HG03571 (cell line): ENCODE measurements around the gene VSIG10L.

Experiments
- ATAC-seq: cut with Tn5 transposase; IDR thresholded peaks from one replicate; pipeline ENCODE4 v1.9.1; 2021; ENCODE audit not compliant: unreplicated experiment

Gene VSIG10L

GRCh38 chr19:51341976-51342580 is at the start of gene VSIG10L:
Gene VSIG10L, minus strand, starts transcription at chr19:51342139. Its CDS starts 15 bp downstream, at chr19:51342124.
- ATAC-seq: no peak

DNA sequence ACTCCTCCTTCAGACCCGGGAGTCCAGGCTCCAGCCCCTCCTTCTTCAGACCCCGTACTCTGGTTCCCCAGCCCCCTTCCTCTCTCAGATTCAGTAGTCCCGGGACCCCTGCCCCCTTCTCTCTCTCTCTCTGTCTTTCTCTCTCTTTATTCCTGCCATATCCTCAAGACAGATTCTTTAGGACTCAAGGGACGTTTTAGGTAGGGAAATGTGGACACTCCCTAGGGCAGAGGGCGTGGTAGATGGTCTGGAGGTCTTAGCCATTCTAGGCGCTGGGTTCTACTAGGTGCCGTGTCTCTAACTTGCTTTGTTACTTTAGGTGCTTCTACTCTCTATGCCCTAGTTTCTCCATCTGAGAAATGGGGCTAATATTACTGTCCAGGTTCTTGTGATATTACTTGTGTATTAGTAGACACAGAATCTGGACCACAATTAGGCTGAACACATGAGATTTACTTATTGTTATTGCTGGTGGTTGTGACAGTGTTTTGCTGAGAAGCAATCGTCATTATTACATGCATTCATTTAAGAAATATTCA is 49.2 kb upstream of the VSIG10L start:
- no peak for ATAC-seq

GRCh38 chr19:51389143-51389542 is 47.2 kb upstream of the VSIG10L start:
- ATAC-seq: no peak

DNA sequence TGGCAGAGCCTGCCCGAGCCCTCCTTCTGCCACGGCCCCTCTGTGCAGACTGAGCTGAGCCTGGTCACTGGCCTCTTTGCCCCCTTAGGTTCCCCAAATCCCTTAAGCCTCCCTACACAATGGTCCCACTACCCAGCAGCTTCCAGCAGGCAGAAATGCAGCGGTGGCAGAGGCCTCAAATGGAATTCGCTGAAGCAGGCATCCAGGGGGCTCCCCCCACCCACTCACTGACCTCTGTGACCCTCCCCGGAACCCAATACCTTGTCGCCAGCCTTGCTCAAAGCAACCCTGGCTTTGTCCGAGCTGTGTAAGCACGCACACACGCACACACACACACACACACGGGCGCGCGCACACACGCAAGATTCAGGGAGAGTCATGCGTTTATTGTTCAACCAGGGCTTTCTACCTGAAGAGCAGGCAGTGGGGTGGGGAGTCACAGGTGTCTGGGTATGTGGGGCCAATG is 46.0 kb upstream of the VSIG10L start, which contains the start of gene LIM2:
TSS of gene LIM2 (minus strand) at position 51 of the 466 bp plus-strand sequence. CDS start 531 bp downstream, outside the sequence.
- no peak for ATAC-seq

GRCh38 chr19:51386882-51387520 is 45.1 kb upstream of the VSIG10L start:
- no peak for ATAC-seq

DNA sequence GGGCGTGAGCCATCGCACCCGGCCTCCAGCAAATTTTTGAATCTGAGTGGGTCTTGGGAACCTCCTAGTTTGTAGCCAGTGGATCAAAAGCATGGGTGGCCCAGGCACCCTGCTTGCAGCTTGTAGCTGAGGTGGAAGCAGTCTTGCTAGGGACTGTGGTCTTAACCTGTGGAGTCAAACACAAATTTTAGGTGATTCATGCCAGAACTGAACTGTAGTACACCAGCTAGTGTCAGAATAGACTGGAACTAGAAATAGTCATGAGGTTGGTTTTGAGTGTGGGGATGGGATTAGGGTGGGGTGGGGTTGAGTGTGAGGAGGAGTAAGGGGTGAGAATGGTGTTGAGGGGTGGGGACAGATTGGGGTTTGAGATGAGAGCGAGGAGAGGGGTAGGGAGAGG is 40.1 kb upstream of the VSIG10L start:
- ATAC-seq: no peak

DNA sequence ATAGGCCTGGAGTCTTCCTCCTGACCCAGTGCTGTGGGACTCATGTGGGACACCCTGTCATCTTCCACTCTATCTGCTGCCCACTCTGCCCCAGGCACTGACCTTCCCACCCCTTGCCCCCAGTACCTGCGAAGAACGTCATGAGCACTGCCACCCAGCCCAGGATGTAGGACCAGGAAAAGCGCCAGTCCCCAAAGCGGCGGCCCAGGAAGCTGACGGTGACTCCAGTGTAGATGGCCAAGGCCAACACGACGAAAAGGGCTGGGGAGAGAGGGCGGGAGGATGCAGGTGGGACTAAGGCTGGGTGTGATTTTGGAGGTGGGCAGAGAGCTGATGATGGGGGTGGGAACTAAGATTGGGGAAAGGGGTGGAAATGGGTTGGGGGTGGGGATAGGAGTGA is 38.4 kb upstream of the VSIG10L start:
- no peak for ATAC-seq

GRCh38 chr19:51377422-51377821 is 35.5 kb upstream of the VSIG10L start:
- ATAC-seq: no peak

- no peak for ATAC-seq
These were observed 33.7 kb upstream of the VSIG10L start for GRCh38 chr19:51375504-51376221.

DNA sequence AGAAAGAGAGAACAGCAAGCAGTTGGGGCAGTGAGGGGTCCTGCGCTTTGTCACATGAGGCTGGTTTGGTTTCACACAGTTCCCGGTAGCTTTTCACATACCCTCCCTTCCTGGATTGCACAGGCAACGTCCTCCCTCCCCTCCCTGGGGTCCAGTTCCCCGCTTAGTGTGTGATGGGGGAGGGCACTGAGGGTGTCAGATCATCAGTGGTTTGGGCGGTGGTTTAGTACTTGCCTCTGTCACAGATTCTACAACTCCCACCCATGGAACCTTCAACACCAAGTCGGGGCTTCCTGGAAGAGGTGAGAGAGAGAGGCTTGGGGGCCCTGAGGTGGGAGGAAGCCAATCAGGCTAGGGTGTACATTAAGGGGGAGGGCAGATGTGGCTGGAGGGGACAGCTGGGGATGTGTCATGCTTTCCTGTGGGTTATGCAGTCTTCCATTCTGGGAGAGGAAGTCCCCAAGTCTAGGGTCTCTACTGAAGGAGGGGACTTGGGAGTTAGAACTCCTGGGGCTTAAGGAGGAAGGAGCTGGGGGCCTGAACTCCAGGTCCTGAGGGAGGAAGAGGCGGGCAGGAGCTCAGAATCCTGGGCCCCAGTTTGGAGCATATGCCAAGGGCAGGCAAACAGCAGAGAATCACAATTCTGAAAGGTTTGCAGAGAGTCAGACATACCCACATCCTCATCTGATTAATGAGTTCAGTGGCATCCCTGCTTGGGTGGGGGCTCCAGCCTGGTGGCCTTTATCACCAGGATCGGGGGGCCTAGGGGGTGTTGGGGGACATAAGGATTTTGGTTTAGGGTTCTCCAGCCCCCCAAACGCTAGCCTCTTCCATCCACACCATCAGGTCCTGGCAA is 30.9 kb upstream of the VSIG10L start, which contains the start of gene NKG7:
TSS of gene NKG7 (minus strand) at position 6 of the 856 bp plus-strand sequence. CDS start 119 bp downstream, outside the sequence.
- ATAC-seq: no peak

- ATAC-seq: no peak
These were observed 30.2 kb upstream of the VSIG10L start for GRCh38 chr19:51372021-51372648.

DNA sequence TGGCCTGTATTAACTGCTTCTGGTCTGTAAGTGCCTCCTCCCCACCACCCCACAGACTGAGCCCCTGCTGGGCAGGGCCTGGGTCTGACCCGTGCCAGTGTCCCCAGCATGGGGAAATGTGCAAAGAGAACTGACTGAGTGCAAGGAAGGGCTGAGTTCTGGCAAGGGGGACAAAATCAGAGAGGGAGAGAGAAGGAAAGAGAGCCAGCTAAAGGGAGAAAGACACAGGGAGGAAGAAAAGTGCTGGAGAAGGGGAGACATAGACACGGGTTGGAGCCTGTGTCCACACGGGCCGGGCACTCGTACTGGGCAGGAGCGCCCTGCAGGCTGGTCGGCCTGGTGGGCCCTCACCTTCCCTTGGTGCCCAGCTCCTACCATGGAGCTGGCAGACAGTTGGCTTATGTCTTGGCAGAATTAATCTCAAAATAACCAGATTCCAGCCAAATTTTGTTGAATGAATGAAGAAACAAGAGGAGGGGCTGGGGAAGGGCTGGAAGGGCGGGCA is 29.3 kb upstream of the VSIG10L start:
- ATAC-seq: no peak

DNA sequence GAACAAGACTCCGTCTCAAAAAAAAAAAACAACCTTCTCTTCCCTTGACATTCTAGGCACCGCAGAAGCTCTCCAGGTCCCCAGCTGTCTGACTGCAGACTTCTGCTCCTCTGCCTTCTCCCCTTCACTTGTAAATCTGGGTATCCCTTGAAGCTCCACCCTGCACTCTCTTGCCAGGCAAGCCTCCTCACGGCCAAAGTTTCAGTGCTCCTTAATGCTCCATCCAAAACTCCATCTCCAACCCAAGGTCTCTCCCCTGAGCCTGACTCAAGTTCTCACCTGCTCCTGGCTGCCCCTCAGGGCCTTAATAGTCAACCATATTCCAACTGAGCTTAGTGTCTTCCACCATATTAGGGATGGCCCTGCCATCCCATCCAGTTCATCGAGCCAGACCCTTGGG is 28.3 kb upstream of the VSIG10L start:
- ATAC-seq: no peak

- no peak for ATAC-seq
These were observed 26.7 kb upstream of the VSIG10L start, which contains the start of gene CLDND2 for GRCh38 chr19:51368366-51369282. Gene CLDND2, minus strand, starts transcription at chr19:51369003. Its CDS starts 426 bp downstream, at chr19:51368577.

DNA sequence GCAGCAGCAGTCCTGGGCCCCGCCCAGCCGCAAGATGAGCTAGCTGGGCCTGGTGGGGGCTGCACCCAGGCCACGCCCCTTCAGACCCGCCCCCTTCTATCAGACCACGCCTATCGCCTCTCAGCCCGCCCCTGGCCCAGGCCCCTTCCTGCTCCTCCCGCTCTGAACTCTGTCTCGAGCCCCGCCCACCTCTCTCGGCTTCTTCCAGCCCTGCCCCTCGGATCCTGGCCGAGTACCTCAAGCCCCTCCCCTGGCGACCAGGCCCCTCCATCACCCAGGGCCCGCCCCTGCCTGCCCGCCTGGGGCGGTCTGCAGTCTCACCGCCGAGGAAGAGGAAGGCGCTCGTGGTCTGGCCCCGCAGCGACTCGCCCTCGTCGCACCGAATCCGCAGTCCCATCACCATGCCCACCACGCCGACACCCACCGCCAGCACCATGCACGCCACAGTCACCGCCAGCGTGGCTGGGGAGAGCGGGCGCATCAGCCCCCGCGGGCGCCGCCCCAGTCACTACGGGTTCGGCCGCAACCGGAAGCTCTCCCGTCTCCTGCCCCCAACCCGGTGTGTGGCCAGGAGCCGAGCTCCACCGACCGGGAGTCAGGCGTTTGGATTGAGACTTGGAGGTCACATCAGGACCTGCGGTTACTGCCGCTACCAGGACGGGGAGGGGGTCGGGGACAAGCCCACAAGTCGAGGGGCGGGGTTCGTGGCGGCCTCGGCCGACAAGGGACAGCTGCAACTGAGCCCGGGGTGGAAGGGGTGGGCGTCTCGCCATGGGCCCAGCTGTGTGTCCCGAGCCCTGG is 25.8 kb upstream of the VSIG10L start:
- ATAC-seq: peak; percentile 67

DNA sequence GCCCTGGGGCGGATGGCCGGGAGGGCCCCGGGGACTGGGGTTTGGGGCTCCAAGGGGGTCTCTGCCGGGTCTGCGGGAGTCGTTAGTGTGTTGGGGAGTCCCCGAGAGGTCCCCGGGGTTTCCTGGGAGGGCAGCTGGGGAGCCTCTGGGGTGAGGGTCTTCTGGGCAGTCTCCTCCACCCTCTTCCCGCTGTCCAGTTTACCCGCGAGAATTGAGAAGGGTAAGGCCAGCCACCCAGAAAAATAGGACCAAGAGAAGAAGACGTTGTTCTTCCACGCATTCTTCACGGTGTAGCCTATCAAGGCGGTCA is 25.3 kb upstream of the VSIG10L start:
- peak; percentile 7 for ATAC-seq

DNA sequence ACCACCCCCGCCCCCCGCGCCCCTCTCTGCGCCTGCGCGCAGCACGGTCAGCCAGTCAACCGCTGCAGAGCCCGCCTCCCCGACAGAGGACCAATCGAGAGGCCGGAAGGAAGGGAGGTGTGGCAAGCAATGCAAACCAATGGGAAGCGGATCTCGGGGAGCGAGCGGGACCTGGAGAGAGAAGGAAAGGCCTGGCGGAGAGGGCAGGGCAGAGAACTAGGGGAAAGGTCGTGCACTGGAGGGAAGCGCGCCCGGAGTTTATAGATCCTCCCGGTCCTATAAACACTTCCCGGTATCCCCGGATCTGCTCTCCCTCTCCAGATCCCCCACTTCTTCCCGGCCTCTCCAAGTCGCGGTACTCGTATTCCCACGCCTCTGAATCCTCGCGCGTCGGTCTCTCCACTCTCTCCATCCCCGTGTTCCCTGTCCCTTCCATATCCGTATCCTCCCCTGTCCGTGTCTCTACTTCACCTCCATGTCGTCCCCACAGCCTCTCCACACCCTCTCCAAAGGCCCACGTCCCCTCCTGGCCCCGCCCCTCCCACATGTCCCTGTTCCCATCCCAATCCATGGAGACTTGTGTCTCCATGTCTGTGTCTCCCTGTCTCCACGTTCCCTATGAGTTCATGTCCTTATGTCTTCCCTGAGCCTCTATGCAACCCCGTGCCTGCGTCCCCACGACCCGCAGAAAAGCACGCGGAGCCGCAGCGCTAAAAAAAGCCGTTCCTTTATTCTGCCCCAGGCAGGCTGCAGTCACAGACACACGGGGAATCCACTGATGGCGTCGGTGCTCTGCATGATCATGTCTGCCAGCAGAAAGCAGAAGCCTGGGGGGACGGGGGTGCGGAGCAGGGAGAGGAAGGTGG is 24.7 kb upstream of the VSIG10L start:
- peak; percentile 36 for ATAC-seq
